HCT116 (cell line): Measurements from ENCODE around the gene EFCAB8. TPM values are rescaled to one million over a fixed set of nuclear protein-coding genes. Genes with fewer than 3 reads are reported as not detected.

Experiments used
- ATAC-seq: fragments of 200-7000 bp; cut with Tn5 transposase; 2 replicates; pipeline ENCODE4 v1.9.1; 2020; ENCODE audit warnings: mild to moderate bottlenecking, moderate library complexity
- BruUV-seq: library from RNA; stranded (reverse); fragments of 400-500 nt; replicated peaks from 2 replicates; lab custom pipeline; 2021; lab: Mats Ljungman, UMichigan
- CTCF ChIA-PET: fragments of 300-600 bp; sonication (Branson Sonifier 250); formaldehyde crosslinking; loops from one replicate; lab custom pipeline; 2021; ENCODE audit warnings: antibody characterized with exemption; lab: Charles Lee
- POLR2A ChIA-PET: fragments of 300-600, 350-600 bp; sonication (Branson Sonifier 250); formaldehyde crosslinking; loops from one replicate; lab custom pipeline; 2021; ENCODE audit warnings: antibody characterized with exemption; lab: Charles Lee
- RAD21 ChIA-PET, 2 experiments: fragments of 300-600 bp; sonication (Branson Sonifier 250); formaldehyde crosslinking; loops; one replicate each; lab custom pipeline; 2023; ENCODE audit warnings: low total read pairs in 2 of 2; ENCODE audit not compliant: uncharacterized antibody in 2 of 2, unreplicated experiment in 2 of 2, low non-redundant PET in 1 of 2; lab: Charles Lee
- DNase-seq: peaks from one replicate; pipeline ENCODE4 v3.0.0-alpha.2; 2010; ENCODE audit warnings: low read depth, low spot score
- H2AFZ ChIP-seq: fragments of 200-600 bp; shearing (Covaris generic), sonication (generic); 2 replicates; pipeline ENCODE4 v1.6.1; 2017; ENCODE audit warnings: low read depth, mixed run types, mixed read lengths, antibody characterized with exemption, low read length; ENCODE audit not compliant: poor library complexity, severe bottlenecking
- H3K27ac ChIP-seq: 2 replicates; pipeline ENCODE4 v1.5.1; 2012; ENCODE audit warnings: low read depth, low read length
- H3K27me3 ChIP-seq: fragments of 200-600 bp; sonication (generic); 2 replicates; pipeline ENCODE4 v1.6.1; 2016; ENCODE audit warnings: mixed run types, low read length, mixed read lengths; ENCODE audit not compliant: insufficient read depth
- H3K36me3 ChIP-seq, 2 experiments: fragments of 200-500 bp in 1 of 2; fragments of 200-600 bp in 1 of 2; sonication (Bioruptor generic) in 1 of 2; sonication (generic) in 1 of 2; 2 replicates each; pipeline versions ENCODE4 v1.5.1 to v1.6.1; 2014 to 2016; ENCODE audit warnings: low read length in 2 of 2, inconsistent platforms in 1 of 2, mixed read lengths in 1 of 2, mixed run types in 1 of 2; ENCODE audit not compliant: insufficient read depth in 2 of 2, control insufficient read depth in 1 of 2
- H3K4me1 ChIP-seq, 2 experiments: fragments of 200-600 bp in 1 of 2; sonication (generic) in 1 of 2; 2 replicates each; pipeline versions ENCODE4 v1.5.1 to v1.6.1; 2012 to 2017; ENCODE audit warnings: low read length in 2 of 2, inconsistent platforms in 1 of 2, mild to moderate bottlenecking in 1 of 2, mixed read lengths in 1 of 2, mixed run types in 1 of 2, moderate library complexity in 1 of 2; ENCODE audit not compliant: insufficient read depth in 2 of 2, control insufficient read depth in 1 of 2
- H3K4me2 ChIP-seq: fragments of 200-600 bp; sonication (generic); 2 replicates; pipeline ENCODE4 v1.6.1; 2017; ENCODE audit warnings: mixed run types, low read length, mixed read lengths
- H3K4me3 ChIP-seq, 2 experiments: fragments of 200-600 bp in 1 of 2; sonication (generic) in 1 of 2; replicated peaks in 1 of 2; 2 replicates each; pipeline ENCODE4 v1.5.1; 2011 to 2016; ENCODE audit warnings: low read length in 2 of 2, control low read depth in 1 of 2, low read depth in 1 of 2, mild to moderate bottlenecking in 1 of 2, mixed read lengths in 1 of 2, mixed run types in 1 of 2
- H3K79me2 ChIP-seq: fragments of 200-600 bp; sonication (generic); 2 replicates; pipeline ENCODE4 v1.6.1; 2017; ENCODE audit warnings: mild to moderate bottlenecking, mixed run types, low read length, moderate library complexity, mixed read lengths; ENCODE audit not compliant: insufficient read depth
- H3K9ac ChIP-seq: fragments of 200-600 bp; sonication (generic); 2 replicates; pipeline ENCODE4 v1.6.1; 2016; ENCODE audit warnings: low read length, mixed read lengths
- H3K9me2 ChIP-seq: fragments of 200-600 bp; sonication (generic), shearing (Covaris generic); 2 replicates; pipeline ENCODE4 v1.6.1; 2017; ENCODE audit warnings: mixed run types, mild to moderate bottlenecking, moderate library complexity; ENCODE audit not compliant: insufficient read depth
- H3K9me3 ChIP-seq, 2 experiments: fragments of 200-500 bp in 1 of 2; fragments of 200-600 bp in 1 of 2; sonication (Bioruptor generic) in 1 of 2; sonication (generic) in 1 of 2; 2 replicates each; pipeline ENCODE4 v1.6.1; 2014 to 2017; ENCODE audit warnings: low read length in 2 of 2, mixed read lengths in 2 of 2, inconsistent platforms in 1 of 2, low read depth in 1 of 2, mild to moderate bottlenecking in 1 of 2, mixed run types in 1 of 2, moderate library complexity in 1 of 2; ENCODE audit not compliant: control insufficient read depth in 1 of 2, insufficient read depth in 1 of 2
- H4K20me1 ChIP-seq: fragments of 200-600 bp; sonication (generic), shearing (Covaris generic); 2 replicates; pipeline ENCODE4 v1.6.1; 2017; ENCODE audit warnings: mixed run types, mild to moderate bottlenecking, moderate library complexity; ENCODE audit not compliant: insufficient read depth
- EGR1 ChIP-seq: IDR thresholded peaks from 2 replicates; pipeline ENCODE4 v1.6.1; 2012; ENCODE audit warnings: low read depth
- ELF1 ChIP-seq: IDR thresholded peaks from 2 replicates; pipeline ENCODE4 v1.6.1; 2012; ENCODE audit warnings: low read depth, borderline replicate concordance
- EZH2phosphoT487 ChIP-seq: fragments of 200-600 bp; IDR thresholded peaks from 2 replicates; pipeline ENCODE4 v1.6.1; 2018; ENCODE audit warnings: antibody characterized with exemption, borderline replicate concordance
- POLR2A ChIP-seq: IDR thresholded peaks from 2 replicates; pipeline ENCODE4 v1.7.0; 2011; ENCODE audit warnings: borderline replicate concordance; ENCODE audit not compliant: insufficient read depth, insufficient read length; ENCODE audit errors: extremely low read depth
- POLR2AphosphoS5 ChIP-seq: IDR thresholded peaks from 2 replicates; pipeline ENCODE4 v1.6.1; 2011; ENCODE audit warnings: mild to moderate bottlenecking, low read depth, low read length, moderate library complexity
- SIN3A ChIP-seq: IDR thresholded peaks from 2 replicates; pipeline ENCODE4 v1.6.1; 2012; ENCODE audit warnings: low read depth
- SRF ChIP-seq: IDR thresholded peaks from 2 replicates; pipeline ENCODE4 v1.6.1; 2012; ENCODE audit warnings: low read depth
- ZNF274 ChIP-seq: fragments of 200-500 bp; sonication (Bioruptor generic); IDR thresholded peaks from 2 replicates; pipeline ENCODE4 v1.6.1; 2014; ENCODE audit warnings: mild to moderate bottlenecking, low read depth, low read length, inconsistent platforms
- intact Hi-C: fragments of 100-400 bp; cut with micrococcal nuclease; formaldehyde crosslinking; loops from 2 replicates; pipeline ENCODE4 v1.10.0; 2022
- total RNA-seq: library from RNA; stranded (reverse); gene quantifications from one replicate; pipeline ENCODE4 v1.2.1, GENCODE V29; 2021; ENCODE audit not compliant: unreplicated experiment
- TF ChIP-seq, protein P1 (sequence below): IDR thresholded peaks from 2 replicates; pipeline ENCODE4 v1.6.1; 2012; ENCODE audit warnings: low read depth

Gene EFCAB8
- total RNA-seq, 1 experiment from 2014 or later, result 0.42 TPM

DNA sequence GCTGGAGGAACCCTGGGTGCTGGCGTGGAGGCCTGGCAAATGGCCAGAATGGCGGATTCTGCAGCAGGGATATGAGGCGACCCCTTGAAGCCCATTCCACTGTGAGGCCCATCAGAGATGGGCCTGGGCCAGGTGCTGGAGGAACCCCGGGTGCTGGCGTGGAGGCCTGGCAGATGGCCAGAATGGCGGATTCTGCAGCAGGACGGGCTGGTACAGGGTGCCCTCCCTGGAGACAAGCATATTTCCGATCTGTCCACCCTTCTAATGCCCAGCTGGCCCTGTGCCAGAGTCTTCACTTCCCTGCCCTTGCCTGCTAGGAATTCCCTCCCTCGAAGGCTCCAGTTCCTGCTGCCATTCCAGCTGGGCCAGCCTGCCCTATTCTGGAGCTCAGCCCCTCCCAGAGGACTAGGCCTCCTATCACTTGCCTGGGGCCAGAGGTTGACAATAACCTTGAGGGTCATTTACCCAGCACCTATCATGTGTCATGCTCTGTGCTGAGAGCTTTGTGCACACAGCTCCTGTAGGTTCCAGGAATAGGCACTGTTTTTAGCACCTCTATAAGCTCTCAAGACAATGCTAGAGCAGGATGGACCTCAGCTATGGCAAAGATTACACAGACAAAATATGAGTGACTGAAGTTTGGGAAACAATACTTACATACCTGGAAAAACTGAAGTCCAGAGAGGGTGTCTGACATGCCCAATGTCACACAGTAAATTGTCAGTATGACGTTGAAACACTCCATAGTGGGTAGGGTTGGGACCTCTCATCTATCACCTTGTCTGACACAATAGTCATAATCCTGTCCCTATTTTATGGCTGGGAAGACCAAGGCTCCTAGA, 124.1 kb downstream of the EFCAB8 start:
- Histone ChIP-seq H3K79me2 (no peaks in the 10 kb centered on the region), H3K9ac (no peak overlapping the region), H3K9me3 (no peaks in the 10 kb centered on the region), H3K9me2 (no peaks in the 10 kb centered on the region), H2AFZ (no peak overlapping the region), H3K27me3 (no peaks in the 10 kb centered on the region), H4K20me1 (no peaks in the 10 kb centered on the region), H3K4me2 (no peak overlapping the region), H3K4me3 (no peak overlapping the region), H3K4me1 (peaks cover 0 to under 1% of the 10 kb centered on the region in 2 experiments; a peak in 1 of 4 replicates), H3K36me3 (no peaks in the 10 kb centered on the region), H3K27ac (no peak overlapping the region)
- POLR2A ChIA-PET, result no interaction called here
- intact Hi-C loops, result no loop called here
- TF ChIP-seq, protein P1, sequence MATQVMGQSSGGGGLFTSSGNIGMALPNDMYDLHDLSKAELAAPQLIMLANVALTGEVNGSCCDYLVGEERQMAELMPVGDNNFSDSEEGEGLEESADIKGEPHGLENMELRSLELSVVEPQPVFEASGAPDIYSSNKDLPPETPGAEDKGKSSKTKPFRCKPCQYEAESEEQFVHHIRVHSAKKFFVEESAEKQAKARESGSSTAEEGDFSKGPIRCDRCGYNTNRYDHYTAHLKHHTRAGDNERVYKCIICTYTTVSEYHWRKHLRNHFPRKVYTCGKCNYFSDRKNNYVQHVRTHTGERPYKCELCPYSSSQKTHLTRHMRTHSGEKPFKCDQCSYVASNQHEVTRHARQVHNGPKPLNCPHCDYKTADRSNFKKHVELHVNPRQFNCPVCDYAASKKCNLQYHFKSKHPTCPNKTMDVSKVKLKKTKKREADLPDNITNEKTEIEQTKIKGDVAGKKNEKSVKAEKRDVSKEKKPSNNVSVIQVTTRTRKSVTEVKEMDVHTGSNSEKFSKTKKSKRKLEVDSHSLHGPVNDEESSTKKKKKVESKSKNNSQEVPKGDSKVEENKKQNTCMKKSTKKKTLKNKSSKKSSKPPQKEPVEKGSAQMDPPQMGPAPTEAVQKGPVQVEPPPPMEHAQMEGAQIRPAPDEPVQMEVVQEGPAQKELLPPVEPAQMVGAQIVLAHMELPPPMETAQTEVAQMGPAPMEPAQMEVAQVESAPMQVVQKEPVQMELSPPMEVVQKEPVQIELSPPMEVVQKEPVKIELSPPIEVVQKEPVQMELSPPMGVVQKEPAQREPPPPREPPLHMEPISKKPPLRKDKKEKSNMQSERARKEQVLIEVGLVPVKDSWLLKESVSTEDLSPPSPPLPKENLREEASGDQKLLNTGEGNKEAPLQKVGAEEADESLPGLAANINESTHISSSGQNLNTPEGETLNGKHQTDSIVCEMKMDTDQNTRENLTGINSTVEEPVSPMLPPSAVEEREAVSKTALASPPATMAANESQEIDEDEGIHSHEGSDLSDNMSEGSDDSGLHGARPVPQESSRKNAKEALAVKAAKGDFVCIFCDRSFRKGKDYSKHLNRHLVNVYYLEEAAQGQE, result no peak
- no peak for TF ChIP-seq POLR2A
- no peak for TF ChIP-seq SRF
- no peak for TF ChIP-seq ELF1
- no peak for TF ChIP-seq SIN3A
- no peak for TF ChIP-seq POLR2AphosphoS5
- no peak for TF ChIP-seq EZH2phosphoT487
- TF ChIP-seq EGR1, result no peak
- TF ChIP-seq ZNF274, result no peak
- DNase-seq, result no peak
- BruUV-seq, result no TSS peak
- ATAC-seq, result no peak
- CTCF ChIA-PET, result no interaction called here
- RAD21 ChIA-PET, result no interaction called here
